ENCODE results near the gene DYRK1B.
A peak's percentile ranks its signal among the peaks of the same experiment; 100 is the strongest.
"Not testable (repeated sequence)": the region's sequence is repeated elsewhere in the genome, so short reads cannot be mapped to it uniquely, and the experiment has no call there.

The DYRK1B gene

GRCh38 chr19:39830406-39830805, 3.6 kb downstream of the DYRK1B start:
- DNase-seq (ENCODE audit: low read depth), result no peak

- DNase-seq (ENCODE audit: low read depth), result no peak
Observed at GRCh38 chr19:39829702-39830275, 4.2 kb downstream of the DYRK1B start.

- DNase-seq (ENCODE audit: low read depth), result no peak
Observed at GRCh38 chr19:39828654-39829032, 5.3 kb downstream of the DYRK1B start.

- DNase-seq (ENCODE audit: low read depth), result no peak
Observed at GRCh38 chr19:39828015-39828653, 5.8 kb downstream of the DYRK1B start.

GRCh38 chr19:39827216-39827615, 6.7 kb downstream of the DYRK1B start:
- no peak for DNase-seq (ENCODE audit: low read depth)

GRCh38 chr19:39826311-39826945, 7.5 kb downstream of the DYRK1B start:
- DNase-seq (ENCODE audit: low read depth), result no peak

GRCh38 chr19:39825531-39826076, 8.4 kb downstream of the DYRK1B start:
- no peak for DNase-seq (ENCODE audit: low read depth)

GRCh38 chr19:39825093-39825463, 8.9 kb downstream of the DYRK1B start:
- no peak for DNase-seq (ENCODE audit: low read depth)

GRCh38 chr19:39824143-39825092, 9.5 kb downstream of the DYRK1B start:
- DNase-seq (ENCODE audit: low read depth), result peak; percentile 96

GRCh38 chr19:39823686-39824085, 10.3 kb downstream of the DYRK1B start:
- no peak for DNase-seq (ENCODE audit: low read depth)

- DNase-seq (ENCODE audit: low read depth), result no peak
Observed at GRCh38 chr19:39820696-39821095, 13.3 kb downstream of the DYRK1B start.

- no peak for DNase-seq (ENCODE audit: low read depth)
Observed at GRCh38 chr19:39819786-39820185, 14.2 kb downstream of the DYRK1B start.

- DNase-seq (ENCODE audit: low read depth), result no peak
Observed at GRCh38 chr19:39818626-39819097, 15.3 kb downstream of the DYRK1B start.

GRCh38 chr19:39817888-39818561, 15.9 kb downstream of the DYRK1B start:
- no peak for DNase-seq (ENCODE audit: low read depth)

- DNase-seq (ENCODE audit: low read depth), result no peak
Observed at GRCh38 chr19:39816287-39817048, 17.5 kb downstream of the DYRK1B start.

GRCh38 chr19:39814595-39814994, 19.4 kb downstream of the DYRK1B start:
- peak; percentile 20 for DNase-seq (ENCODE audit: low read depth)

- DNase-seq (ENCODE audit: low read depth), result not testable (repeated sequence)
Observed at GRCh38 chr19:39814111-39814510, 19.9 kb downstream of the DYRK1B start.

GRCh38 chr19:39813264-39813993, 20.5 kb downstream of the DYRK1B start:
- DNase-seq (ENCODE audit: low read depth), result no peak

- no peak for DNase-seq (ENCODE audit: low read depth)
Observed at GRCh38 chr19:39811064-39811463, 22.9 kb downstream of the DYRK1B start.

GRCh38 chr19:39810424-39810823, 23.5 kb downstream of the DYRK1B start:
- no peak for DNase-seq (ENCODE audit: low read depth)

Data from iris pigment epithelial cell (primary cell).